ENCODE results near the gene CEP44.
"Not testable (repeated sequence)": the region's sequence is repeated elsewhere in the genome, so short reads cannot be mapped to it uniquely, and the experiment has no call there.

GRCh38 chr4:174261432-174261831, 22.3 kb upstream of the CEP44 start:
- TF ChIP-seq CTCF (optimal IDR thresholded peaks at IDR 0.05 in 1 of 3, IDR thresholded peaks at IDR 0.05 in 1 of 3, conservative IDR thresholded peaks at IDR 0.05 in 1 of 3; ENCODE audit: extremely low read depth in 1 of 3, insufficient read depth in 2 of 3, low read length in 3 of 3); EZH2 (IDR thresholded peaks at IDR 0.05; ENCODE audit: low read length): not testable (repeated sequence)
